HuH-7 (cell line): ENCODE data around the gene KDF1.
"Not testable (repeated sequence)": the region's sequence is repeated elsewhere in the genome, so short reads cannot be mapped to it uniquely, and the experiment has no call there.

Experiments used
- DNase-seq: peaks from one replicate; pipeline ENCODE4 v3.0.0; 2011; ENCODE audit warnings: low spot score

Gene KDF1

DNA sequence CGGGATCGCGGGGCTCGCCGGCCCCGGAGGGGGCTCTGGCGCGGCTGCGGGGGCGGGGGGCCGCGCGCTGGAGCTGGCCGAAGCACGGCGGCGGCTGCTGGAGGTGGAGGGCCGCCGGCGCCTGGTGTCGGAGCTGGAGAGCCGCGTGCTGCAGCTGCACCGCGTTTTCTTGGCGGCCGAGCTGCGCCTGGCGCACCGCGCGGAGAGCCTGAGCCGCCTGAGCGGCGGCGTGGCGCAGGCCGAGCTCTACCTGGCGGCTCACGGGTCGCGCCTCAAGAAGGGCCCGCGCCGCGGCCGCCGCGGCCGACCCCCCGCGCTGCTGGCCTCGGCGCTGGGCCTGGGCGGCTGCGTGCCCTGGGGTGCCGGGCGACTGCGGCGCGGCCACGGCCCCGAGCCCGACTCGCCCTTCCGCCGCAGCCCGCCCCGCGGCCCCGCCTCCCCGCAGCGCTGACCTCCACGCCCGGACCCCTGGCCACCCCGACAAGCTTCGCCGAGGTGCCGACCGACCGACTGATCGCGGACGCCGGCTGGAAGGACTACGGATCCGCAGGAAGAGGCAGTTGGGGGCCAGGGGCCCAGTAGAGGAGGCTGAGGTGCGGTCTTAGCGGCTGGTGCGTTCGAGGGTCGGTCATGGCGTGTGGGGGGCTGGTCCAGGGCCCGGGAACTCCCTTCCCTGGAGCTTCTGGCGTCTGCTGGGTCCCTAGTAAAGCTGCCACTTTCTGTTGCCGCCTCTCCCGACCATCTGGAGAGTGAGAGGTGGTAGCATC is 33.9 kb upstream of the KDF1 start:
- no peak for DNase-seq

DNA sequence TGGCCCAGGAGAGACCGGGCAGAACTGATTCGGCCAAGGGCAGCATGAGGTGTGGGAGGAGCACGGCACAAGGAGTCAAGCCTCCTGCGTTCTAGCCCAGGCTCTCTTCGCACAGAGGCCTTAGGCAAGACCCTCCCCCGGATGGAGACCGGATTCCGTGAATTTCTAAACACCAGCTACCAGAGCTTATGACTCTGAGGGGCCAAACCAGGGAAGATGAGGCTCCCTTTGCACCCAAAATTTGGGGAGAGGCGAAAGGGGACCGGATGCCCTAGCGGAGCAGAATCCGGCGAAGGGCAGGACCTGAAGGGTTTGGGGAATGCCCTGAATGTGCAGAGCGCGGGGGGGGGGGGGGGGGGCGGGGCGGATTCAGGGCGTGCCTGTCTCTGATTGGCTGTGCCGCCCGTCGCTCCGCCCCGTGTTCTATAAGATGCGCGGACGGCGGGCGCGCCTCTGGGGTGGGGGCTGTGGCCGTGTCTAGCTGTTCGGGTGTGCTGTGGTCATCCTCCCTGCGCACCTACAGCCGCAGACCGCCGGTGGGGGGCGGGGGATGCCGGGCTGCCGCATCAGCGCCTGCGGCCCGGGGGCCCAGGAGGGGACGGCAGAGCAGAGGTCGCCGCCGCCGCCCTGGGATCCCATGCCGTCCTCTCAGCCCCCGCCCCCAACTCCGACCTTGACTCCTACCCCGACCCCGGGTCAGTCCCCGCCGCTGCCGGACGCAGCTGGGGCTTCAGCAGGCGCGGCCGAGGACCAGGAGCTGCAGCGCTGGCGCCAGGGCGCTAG is 33.2 kb upstream of the KDF1 start, which contains the start of gene TRNP1:
Gene TRNP1, plus strand, starts transcription at position 456 of the 783 bp plus-strand sequence. Its CDS starts 95 bp downstream, at position 551.
- DNase-seq = peak; percentile 95

GRCh38 chr1:26991310-26992116 is 31.2 kb upstream of the KDF1 start:
- DNase-seq = no peak

GRCh38 chr1:26989403-26990109 is 29.3 kb upstream of the KDF1 start:
- DNase-seq = not testable (repeated sequence)

DNA sequence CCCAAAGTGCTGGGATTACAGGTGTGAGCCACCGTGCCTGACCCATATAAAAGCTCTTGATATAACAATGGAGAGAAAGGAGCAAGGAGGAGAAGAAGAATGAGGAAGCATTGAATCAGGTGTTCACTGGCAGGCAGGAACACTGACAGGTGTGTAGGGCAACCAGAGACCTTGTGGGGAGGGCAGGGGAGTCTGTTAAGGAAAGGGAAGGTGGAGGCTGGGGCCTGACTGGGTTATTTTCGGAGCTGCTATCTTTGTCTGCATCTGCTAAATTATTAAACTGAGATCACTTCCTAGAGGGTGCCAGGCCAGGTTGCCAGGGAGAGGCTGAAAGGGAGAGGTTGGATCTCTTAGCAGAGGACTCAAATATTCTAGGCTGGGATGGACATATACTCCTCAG is 26.4 kb upstream of the KDF1 start:
- DNase-seq = no peak

GRCh38 chr1:26984291-26984690 is 24.0 kb upstream of the KDF1 start:
- no peak for DNase-seq

- no peak for DNase-seq
Measured at GRCh38 chr1:26983863-26984262, 23.6 kb upstream of the KDF1 start.

DNA sequence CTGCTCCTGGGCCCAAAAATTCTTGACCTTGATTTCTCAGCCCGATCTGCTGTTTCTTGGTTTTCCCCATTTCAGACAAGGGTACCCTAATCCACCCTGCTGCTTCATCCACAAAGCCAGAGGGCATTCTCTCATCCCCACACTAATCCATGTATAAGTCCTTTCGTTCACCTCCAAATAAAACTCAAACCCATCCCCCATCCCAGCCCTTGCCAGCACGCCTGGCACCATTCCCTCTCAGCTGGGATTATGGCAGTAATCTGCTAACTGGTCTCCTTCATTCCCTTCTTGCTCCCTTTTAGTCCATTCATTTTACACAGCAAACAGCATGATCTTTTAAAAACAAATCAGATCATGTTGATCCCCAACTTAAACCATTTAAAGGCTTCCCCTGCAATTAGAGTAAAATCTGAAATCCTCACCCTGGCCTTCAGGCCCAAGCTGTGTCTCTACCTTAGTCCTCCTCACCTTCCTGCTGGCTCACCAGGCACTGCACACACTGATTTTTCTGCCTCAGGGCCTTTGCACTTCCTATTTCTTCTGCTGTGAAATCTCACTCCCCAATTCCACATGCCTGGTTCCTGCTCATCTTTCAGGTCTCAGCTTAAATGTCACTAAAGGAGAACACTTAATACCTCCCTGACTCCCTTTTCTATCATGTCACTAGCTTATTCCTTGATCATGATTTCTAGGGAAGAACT is 21.0 kb upstream of the KDF1 start:
- DNase-seq = no peak

- DNase-seq = no peak
Measured at GRCh38 chr1:26978901-26979300, 18.6 kb upstream of the KDF1 start.

- no peak for DNase-seq
Measured at GRCh38 chr1:26976621-26977510, 16.6 kb upstream of the KDF1 start.

GRCh38 chr1:26972821-26973220 is 12.6 kb upstream of the KDF1 start:
- DNase-seq = no peak

GRCh38 chr1:26972390-26972789 is 12.1 kb upstream of the KDF1 start:
- no peak for DNase-seq

GRCh38 chr1:26971590-26971989 is 11.3 kb upstream of the KDF1 start:
- DNase-seq = no peak

GRCh38 chr1:26970810-26971209 is 10.5 kb upstream of the KDF1 start:
- peak; percentile 41 for DNase-seq

DNA sequence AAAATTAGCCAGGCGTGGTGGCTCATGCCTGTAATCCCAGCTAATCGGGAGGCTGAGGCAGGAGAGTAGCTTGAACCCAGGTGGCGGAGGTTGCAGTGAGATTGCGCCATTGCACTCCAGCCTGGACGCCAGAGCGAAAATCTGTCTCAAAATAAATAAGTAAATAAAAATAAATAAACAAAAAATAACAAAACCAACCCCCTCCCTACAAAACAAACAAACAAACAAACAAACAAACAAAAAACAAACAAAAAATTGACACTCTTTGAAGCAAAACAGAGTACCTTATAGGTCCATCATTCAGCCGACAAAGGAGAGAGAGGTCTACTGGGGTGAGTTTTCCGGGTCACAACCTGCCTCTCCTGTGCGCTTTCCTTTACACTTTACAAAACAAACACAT is 5.4 kb upstream of the KDF1 start:
- no peak for DNase-seq

- no peak for DNase-seq
Measured at GRCh38 chr1:26965213-26965612, 4.9 kb upstream of the KDF1 start.

DNA sequence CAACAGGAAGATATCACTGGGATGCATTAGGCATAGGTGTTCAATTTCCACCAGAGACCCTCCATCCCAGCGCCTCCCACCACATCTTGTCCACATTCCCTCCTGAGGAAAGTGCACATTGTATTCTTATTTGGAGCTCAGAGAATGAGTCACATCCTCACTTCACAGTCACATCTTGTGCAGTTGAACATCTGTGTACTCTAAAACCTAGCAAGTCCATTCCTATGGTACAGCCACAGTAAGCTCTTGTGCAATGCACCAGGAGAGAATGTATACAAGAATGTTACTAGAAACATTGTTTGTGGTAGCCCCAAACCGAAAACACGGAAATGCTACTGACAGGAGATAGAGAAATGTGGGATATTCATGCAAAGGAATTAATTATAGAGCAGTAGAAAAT is 1.6 kb upstream of the KDF1 start:
- DNase-seq = no peak

GRCh38 chr1:26960625-26960966 is 328 bp upstream of the KDF1 start:
- no peak for DNase-seq

DNA sequence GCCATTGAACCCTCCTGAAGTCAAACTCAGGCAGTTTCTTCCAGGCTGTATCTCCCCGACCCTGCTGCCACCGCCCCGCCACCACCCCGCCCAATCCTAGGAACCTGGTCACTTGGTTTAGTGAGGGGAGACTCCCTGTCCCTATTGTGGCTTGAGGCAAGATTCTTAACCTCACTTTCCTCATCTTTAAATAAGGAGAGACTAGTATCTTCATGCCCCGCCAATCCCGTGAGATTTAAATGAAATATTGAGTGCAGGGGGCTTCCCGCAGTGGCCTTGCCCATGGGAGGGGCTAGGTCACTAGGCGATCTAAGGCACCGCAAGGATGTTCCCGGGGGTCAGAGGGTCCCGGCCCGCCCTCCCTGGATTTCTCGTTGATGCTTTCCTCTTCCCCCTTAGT is 998 bp downstream of the KDF1 start:
- DNase-seq = no peak

GRCh38 chr1:26957306-26957705 is 3.0 kb downstream of the KDF1 start:
- no peak for DNase-seq
